LNCAP (cell line): ENCODE results near the gene ENTPD2.

Experiments used
- CTCF ChIP-seq: fragments of 450-650 bp; IDR thresholded peaks from 2 replicates; pipeline ENCODE4 v1.5.1; 2017; ENCODE audit warnings: mild to moderate bottlenecking

The ENTPD2 gene

GRCh38 chr9:137082925-137083290 is 29.0 kb upstream of the ENTPD2 start:
- no peak for TF ChIP-seq CTCF

GRCh38 chr9:137082222-137082924 is 28.5 kb upstream of the ENTPD2 start:
- no peak for TF ChIP-seq CTCF

GRCh38 chr9:137080260-137081122 is 26.6 kb upstream of the ENTPD2 start:
- no peak for TF ChIP-seq CTCF

GRCh38 chr9:137079401-137079787 is 25.5 kb upstream of the ENTPD2 start:
- no peak for TF ChIP-seq CTCF

GRCh38 chr9:137078701-137079400 is 25.0 kb upstream of the ENTPD2 start:
- no peak for TF ChIP-seq CTCF

GRCh38 chr9:137077758-137078693 is 24.2 kb upstream of the ENTPD2 start:
- TF ChIP-seq CTCF = no peak
